PC-3 (cell line): Measurements from ENCODE around the gene MCFD2. TPM values are rescaled to one million over a fixed set of nuclear protein-coding genes. Genes with fewer than 3 reads are reported as not detected.

ENCODE experiments used
- ATAC-seq: fragments of 200-7000 bp; cut with Tn5 transposase; 2 replicates; pipeline ENCODE4 v1.9.1; 2020; ENCODE audit warnings: mild to moderate bottlenecking, moderate library complexity
- Bru-seq: library from RNA; stranded (reverse); fragments of 400-500 nt; gene quantifications from one replicate; lab custom pipeline; 2021; lab: Mats Ljungman, UMichigan
- BruChase-seq, 2 experiments: library from RNA; stranded (reverse); fragments of 400-500 nt; gene quantifications; one replicate each; lab custom pipeline; 2021; lab: Mats Ljungman, UMichigan
- BruUV-seq: library from RNA; stranded (reverse); fragments of 400-500 nt; replicated peaks from 2 replicates; lab custom pipeline; 2021; lab: Mats Ljungman, UMichigan
- CTCF ChIA-PET: fragments of 300-600 bp; sonication (Branson Sonifier 250); formaldehyde crosslinking; loops from one replicate; lab custom pipeline; 2022; ENCODE audit warnings: antibody characterized with exemption; lab: Charles Lee
- POLR2A ChIA-PET: fragments of 300-600 bp; sonication (Branson Sonifier 250); formaldehyde crosslinking; loops from one replicate; lab custom pipeline; 2022; ENCODE audit warnings: antibody characterized with exemption; ENCODE audit not compliant: unreplicated experiment; lab: Charles Lee
- DNase-seq: peaks from one replicate; pipeline ENCODE4 v3.0.0-alpha.2; 2015
- H2AFZ ChIP-seq: fragments of 300-600 bp; sonication (generic); 2 replicates; pipeline ENCODE4 v1.6.0; 2016; ENCODE audit warnings: antibody characterized with exemption, low read length
- H3F3A ChIP-seq: fragments of 300-600 bp; sonication (generic); one replicate; pipeline ENCODE4 v1.6.0; 2017; ENCODE audit warnings: antibody characterized with exemption, low read length, control low read depth, mild to moderate bottlenecking; ENCODE audit not compliant: unreplicated experiment
- H3K27ac ChIP-seq: fragments of 300-600 bp; sonication (generic); 2 replicates; pipeline ENCODE4 v1.5.1; 2016; ENCODE audit warnings: mild to moderate bottlenecking, low read length
- H3K27me3 ChIP-seq: fragments of 300-600 bp; sonication (generic); 2 replicates; pipeline ENCODE4 v1.6.1; 2016; ENCODE audit warnings: low read length, mixed read lengths
- H3K36me3 ChIP-seq: fragments of 300-600 bp; sonication (generic); 2 replicates; pipeline ENCODE4 v1.6.1; 2016; ENCODE audit warnings: low read depth, mixed run types, low read length, mixed read lengths
- H3K4me1 ChIP-seq: fragments of 300-600 bp; sonication (generic); 2 replicates; pipeline ENCODE4 v1.5.1; 2016; ENCODE audit warnings: low read length; ENCODE audit not compliant: insufficient read depth
- H3K4me2 ChIP-seq: fragments of 300-600 bp; sonication (generic); 2 replicates; pipeline ENCODE4 v1.6.0; 2016; ENCODE audit warnings: low read length
- H3K4me3 ChIP-seq: fragments of 300-600 bp; sonication (generic); 2 replicates; pipeline ENCODE4 v1.5.1; 2016; ENCODE audit warnings: mild to moderate bottlenecking, low read length, mixed read lengths
- H3K79me2 ChIP-seq: fragments of 300-600 bp; sonication (generic); 2 replicates; pipeline ENCODE4 v1.6.1; 2017; ENCODE audit warnings: low read length, mixed read lengths
- H3K9ac ChIP-seq: fragments of 300-600 bp; sonication (generic); 2 replicates; pipeline ENCODE4 v1.6.0; 2016; ENCODE audit warnings: mild to moderate bottlenecking, low read length
- H3K9me2 ChIP-seq: fragments of 300-600 bp; sonication (generic); replicated peaks from 2 replicates; pipeline ENCODE4 v1.6.1; 2016; ENCODE audit warnings: mixed run types, low read length, mixed read lengths
- H3K9me3 ChIP-seq: fragments of 300-600 bp; sonication (generic); 2 replicates; pipeline ENCODE4 v1.6.1; 2016; ENCODE audit warnings: low read length, mixed read lengths
- H4K20me1 ChIP-seq: fragments of 300-600 bp; sonication (generic); 2 replicates; pipeline ENCODE4 v1.6.1; 2016; ENCODE audit warnings: low read length, mixed read lengths
- EZH2 ChIP-seq: fragments of 300-600 bp; sonication (generic); IDR thresholded peaks from one replicate; pipeline ENCODE4 v1.6.1; 2017; ENCODE audit warnings: antibody characterized with exemption, mild to moderate bottlenecking, low read length; ENCODE audit not compliant: unreplicated experiment
- EZH2phosphoT487 ChIP-seq: fragments of 300-600 bp; sonication (generic); IDR thresholded peaks from 2 replicates; pipeline ENCODE4 v1.6.1; 2018; ENCODE audit warnings: mild to moderate bottlenecking, antibody characterized with exemption, low read length, borderline replicate concordance
- intact Hi-C: fragments of 100-400 bp; cut with micrococcal nuclease; formaldehyde crosslinking; loops from 2 replicates; pipeline ENCODE4 v1.9.0; 2023
- long read RNA-seq: library from polyadenylated mRNA; unstranded; transcript quantifications from one replicate; pipeline ENCODE4 v2.0.0, GENCODE V29; 2021; ENCODE audit not compliant: unreplicated experiment
- total RNA-seq: library from RNA; depleted of rRNA; stranded (reverse); fragments of >200 nt; gene quantifications from 2 replicates; pipeline ENCODE4 v1.2.3, GENCODE V29; 2014; rRNA removed
- TF ChIP-seq, protein P1 (sequence below): fragments of 300-600 bp; sonication (generic); conservative IDR thresholded peaks from 2 replicates; pipeline ENCODE4 v1.5.1; 2017; ENCODE audit warnings: antibody characterized with exemption, low read depth, mild to moderate bottlenecking, low read length

MCFD2 gene
- 91.9 and 112 TPM in 2 replicates for total RNA-seq
- Bru-seq, nascent RNA = percentile 84 among the genes with signal in this experiment
- percentile 97 among the genes with signal in this experiment for BruChase-seq, experiment 1, labeled RNA remaining after a 6-hour chase
- percentile 89 among the genes with signal in this experiment for BruChase-seq, experiment 2, labeled RNA remaining after a 2-hour chase
- long read RNA-seq, full-length matches to known transcripts = 259 of 369 reads
- long read RNA-seq, partial matches to known transcripts = 12 of 369 reads
- long read RNA-seq, other reads (novel, unspliced or antisense) = 98 of 369 reads

DNA sequence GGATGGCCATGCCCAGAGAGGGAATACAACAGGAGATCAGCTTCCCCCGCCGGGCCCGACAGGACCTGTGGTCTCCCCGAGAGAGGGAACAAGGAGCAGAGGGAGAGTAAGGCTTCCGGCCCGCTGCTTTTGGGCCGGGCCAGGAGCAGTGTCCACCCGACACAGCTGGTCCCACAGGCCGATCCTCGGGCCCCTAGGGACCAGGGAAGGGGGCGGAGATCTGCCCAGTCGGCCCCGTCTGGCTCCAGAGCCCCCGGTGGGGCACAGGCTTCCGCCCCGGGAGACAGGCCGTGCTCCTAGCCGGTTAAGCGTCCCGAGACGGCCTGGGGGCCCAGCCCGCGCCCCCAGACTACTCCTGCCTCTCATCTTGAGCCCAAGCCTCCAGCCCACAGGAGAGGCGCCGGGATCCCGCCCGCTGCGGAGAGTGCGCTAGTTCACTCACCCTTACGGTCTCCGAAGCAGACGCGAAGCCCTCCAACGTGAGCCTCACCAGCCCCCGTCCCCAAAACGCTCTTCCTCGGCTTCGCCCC lies at the start of gene MCFD2:
Gene MCFD2, minus strand, starts transcription at position 526 of the 530 bp plus-strand sequence. CDS start 6,635 bp downstream, outside the sequence.
- Histone ChIP-seq H3K36me3 (0 out of 2 replicates have a peak, but pooled peaks cover 4% of the 10 kb centered on the region), H3K9me2 (no peaks in the 10 kb centered on the region), H3K4me2 (peak within 1 kb of the TSS; percentile 92), H3K27me3 (no peaks in the 10 kb centered on the region), H3F3A (no peaks in the 10 kb centered on the region), H4K20me1 (peaks cover 13% of the 10 kb centered on the region; the same call in 1 of the 2 replicates), H3K79me2 (peaks cover 66% of the 10 kb centered on the region), H3K4me3 (peak within 1 kb of the TSS; percentile 79), H3K4me1 (peaks cover 41% of the 10 kb centered on the region), H3K9ac (peak within 1 kb of the TSS; percentile 96), H3K9me3 (no peaks in the 10 kb centered on the region), H2AFZ (peak within 1 kb of the TSS; percentile 85), H3K27ac (peak within 1 kb of the TSS; percentile 79)
- CTCF ChIA-PET = interaction anchor here (0.6 kb wide), 1 partner anchor 127 kb away, joined by 4 read pairs; no protein-coding TSS in a partner anchor
- TF ChIP-seq, protein P1, sequence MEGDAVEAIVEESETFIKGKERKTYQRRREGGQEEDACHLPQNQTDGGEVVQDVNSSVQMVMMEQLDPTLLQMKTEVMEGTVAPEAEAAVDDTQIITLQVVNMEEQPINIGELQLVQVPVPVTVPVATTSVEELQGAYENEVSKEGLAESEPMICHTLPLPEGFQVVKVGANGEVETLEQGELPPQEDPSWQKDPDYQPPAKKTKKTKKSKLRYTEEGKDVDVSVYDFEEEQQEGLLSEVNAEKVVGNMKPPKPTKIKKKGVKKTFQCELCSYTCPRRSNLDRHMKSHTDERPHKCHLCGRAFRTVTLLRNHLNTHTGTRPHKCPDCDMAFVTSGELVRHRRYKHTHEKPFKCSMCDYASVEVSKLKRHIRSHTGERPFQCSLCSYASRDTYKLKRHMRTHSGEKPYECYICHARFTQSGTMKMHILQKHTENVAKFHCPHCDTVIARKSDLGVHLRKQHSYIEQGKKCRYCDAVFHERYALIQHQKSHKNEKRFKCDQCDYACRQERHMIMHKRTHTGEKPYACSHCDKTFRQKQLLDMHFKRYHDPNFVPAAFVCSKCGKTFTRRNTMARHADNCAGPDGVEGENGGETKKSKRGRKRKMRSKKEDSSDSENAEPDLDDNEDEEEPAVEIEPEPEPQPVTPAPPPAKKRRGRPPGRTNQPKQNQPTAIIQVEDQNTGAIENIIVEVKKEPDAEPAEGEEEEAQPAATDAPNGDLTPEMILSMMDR = no peak
- no peak for TF ChIP-seq EZH2phosphoT487
- TF ChIP-seq EZH2 = no peak
- no TSS peak for BruUV-seq
- POLR2A ChIA-PET = no interaction called here
- DNase-seq = peak; percentile 20
- peak; percentile 29 for ATAC-seq
- intact Hi-C loops = loop anchor here (5.0 kb wide), 3 partner anchors 52 to 357 kb away; no protein-coding TSS in a partner anchor

DNA sequence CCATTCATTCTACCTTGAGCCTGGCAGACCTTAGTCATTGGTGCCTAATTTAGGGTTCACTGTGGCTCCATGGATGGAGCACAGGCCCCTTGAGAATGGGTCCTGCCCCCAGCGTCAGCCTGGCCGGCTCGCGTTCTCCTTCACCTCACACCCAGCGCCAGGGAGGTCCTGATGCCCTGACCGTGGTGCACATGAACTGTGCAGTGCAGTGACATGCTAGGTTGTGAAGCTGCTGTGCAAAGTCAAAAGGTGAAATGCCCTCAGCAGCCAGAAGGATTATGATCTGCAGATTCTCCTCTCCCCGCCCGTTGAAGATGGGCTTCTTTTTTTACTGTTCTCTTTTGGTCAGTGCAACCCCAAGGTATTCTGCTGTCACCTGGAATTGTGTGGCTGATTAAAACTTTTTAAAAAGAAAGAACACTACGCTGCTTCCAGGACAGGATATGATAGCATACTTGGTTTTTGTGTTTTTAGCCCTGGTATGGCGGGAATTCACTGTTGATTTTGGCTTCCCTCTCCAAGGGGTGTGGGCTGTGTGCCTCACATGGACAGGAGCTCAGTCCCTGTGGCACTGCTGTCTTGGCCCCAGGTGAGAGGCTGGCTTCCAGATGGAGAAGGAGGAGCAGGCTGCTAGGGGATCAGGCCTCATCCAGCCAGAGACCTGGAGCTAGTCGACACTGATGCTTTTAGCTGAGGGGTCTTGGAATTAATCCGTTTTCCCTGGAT lies 49.4 kb upstream of the MCFD2 start:
- CTCF ChIA-PET = interaction anchor here (0.5 to 0.7 kb wide), 3 partner anchors 38 to 101 kb away, joined by 3 to 7 read pairs (median 4); no protein-coding TSS in a partner anchor
- DNase-seq (peak; percentile 87), ATAC-seq (peak; percentile 48)
- H3K9ac ChIP-seq = no peak overlapping the region
- peak overlapping the region; percentile 46 for H3K27ac ChIP-seq
- peaks cover 14% of the 10 kb centered on the region; the same call in 1 of the 2 replicates for H3K79me2 ChIP-seq
- H4K20me1 ChIP-seq = no peaks in the 10 kb centered on the region
- peak overlapping the region; percentile 36 for H3K4me2 ChIP-seq
- H3K27me3 ChIP-seq = no peaks in the 10 kb centered on the region
- H2AFZ ChIP-seq = no peak overlapping the region
- no TSS peak for BruUV-seq
- no peaks in the 10 kb centered on the region for H3K9me3 ChIP-seq
- TF ChIP-seq, protein P1 = no peak
- no peak for TF ChIP-seq EZH2phosphoT487
- TF ChIP-seq EZH2 = no peak
- H3K4me1 ChIP-seq = peaks cover 64% of the 10 kb centered on the region
- intact Hi-C loops = loop anchor here (5.0 kb wide), 1 partner anchor 48 kb away; the partner anchor contains the start of gene MCFD2
- H3K9me2 ChIP-seq = no peaks in the 10 kb centered on the region
- H3K36me3 ChIP-seq = no peaks in the 10 kb centered on the region
- POLR2A ChIA-PET = interaction anchor here (0.7 kb wide), 1 partner anchor 70 kb away, joined by 8 read pairs; no protein-coding TSS in a partner anchor
- no peak overlapping the region for H3K4me3 ChIP-seq
- H3F3A ChIP-seq = peaks cover 5% of the 10 kb centered on the region
